Activated CD4-positive, alpha-beta T cell treated with anti-CD3 and anti-CD28 coated beads, Interleukin-2, amount 50 U/mL, for 16 hours (primary cell): ENCODE results near the gene PPARG.
"Not testable (repeated sequence)": the region's sequence is repeated elsewhere in the genome, so short reads cannot be mapped to it uniquely, and the experiment has no call there.

Source experiments
- DNase-seq: peaks from one replicate; pipeline ENCODE4 v3.0.0-alpha.2; 2020

PPARG gene

DNA sequence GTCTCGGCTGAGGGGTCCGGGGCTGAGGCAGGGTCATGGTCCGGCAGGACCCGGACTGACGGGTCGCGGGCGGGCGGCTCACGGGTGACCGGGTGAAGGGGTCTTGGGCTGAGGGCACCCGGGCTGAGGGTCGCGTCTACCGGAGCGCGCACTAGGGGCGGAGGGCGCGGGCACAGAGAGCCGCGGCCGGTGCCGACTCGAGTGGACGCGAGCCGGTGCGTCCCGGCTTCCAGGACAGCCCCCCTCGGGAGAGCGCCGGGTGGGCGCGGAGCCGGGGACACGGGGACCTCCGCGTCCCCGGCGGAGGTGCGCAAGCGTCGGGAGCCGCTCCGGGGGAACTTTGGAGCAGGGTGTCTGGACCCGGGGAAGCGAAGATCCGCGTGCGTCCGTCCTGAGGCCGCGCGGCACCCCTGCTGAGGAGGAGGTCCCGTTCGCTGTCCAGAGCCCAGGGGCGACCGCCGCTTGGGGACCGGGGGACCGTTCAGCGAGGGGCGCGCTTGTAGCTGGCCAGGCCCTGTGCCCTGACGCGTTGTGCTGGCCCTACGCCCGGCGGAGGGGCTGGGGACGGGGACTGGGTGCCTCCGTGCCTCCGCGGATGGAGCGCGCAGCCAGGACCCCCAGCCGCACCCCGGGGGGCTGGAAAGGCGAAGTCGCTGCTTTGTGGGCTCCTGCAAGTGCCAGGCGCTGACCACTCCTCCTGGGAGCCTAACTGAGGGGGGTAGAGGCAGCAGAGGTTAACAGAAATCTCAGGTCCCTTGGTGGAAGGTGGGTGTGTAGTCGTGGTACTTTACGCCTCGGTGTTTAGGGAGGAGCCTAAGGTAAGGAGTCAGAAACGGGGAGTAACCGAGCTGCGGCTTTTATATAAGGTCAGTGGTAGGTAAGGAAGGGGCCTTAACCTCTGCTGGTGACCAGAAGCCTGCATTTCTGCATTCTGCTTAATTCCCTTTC lies at the start of gene PPARG:
Gene PPARG (plus strand): TSS at position 889 of the 948 bp plus-strand sequence. CDS start 90,642 bp downstream, outside the sequence.
- no peak for DNase-seq

DNA sequence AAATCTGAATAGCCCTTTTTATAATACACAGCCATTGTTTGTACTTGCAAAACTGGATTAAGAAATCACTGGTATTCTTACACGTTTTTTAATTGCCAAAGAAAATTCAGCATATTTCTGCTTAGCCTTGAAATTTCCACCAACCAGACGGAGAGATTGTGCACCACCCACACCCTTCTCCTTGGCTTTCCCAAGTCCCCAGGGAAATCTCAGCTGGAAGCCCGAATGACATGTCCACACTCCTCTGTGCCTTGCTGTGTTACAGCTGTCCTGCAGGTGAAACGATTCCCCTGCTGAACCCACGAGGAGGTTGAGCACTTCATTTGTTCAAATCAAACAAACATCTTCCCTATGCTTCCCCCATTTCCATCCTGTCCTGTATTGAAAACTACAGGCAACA lies 49.6 kb upstream of the PPARG start:
- DNase-seq = no peak

DNA sequence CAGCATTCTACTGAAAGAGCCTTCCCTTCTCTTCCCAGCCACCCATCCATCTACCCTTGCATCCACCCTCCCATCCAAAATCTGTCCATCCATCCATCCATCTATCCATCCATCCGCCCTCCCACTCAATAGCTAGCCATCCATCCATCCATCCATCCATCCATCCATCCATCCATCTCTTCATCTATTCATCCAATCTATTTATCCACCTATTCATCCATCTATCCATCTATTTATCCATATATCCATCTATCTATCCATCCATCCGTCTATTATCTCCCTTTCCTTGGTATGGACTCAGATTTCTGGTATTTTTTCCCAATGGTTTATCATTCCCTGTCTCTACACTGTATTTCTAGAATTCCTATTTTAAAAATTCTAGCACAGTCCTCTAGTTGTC lies 46.1 kb upstream of the PPARG start:
- no peak for DNase-seq

DNA sequence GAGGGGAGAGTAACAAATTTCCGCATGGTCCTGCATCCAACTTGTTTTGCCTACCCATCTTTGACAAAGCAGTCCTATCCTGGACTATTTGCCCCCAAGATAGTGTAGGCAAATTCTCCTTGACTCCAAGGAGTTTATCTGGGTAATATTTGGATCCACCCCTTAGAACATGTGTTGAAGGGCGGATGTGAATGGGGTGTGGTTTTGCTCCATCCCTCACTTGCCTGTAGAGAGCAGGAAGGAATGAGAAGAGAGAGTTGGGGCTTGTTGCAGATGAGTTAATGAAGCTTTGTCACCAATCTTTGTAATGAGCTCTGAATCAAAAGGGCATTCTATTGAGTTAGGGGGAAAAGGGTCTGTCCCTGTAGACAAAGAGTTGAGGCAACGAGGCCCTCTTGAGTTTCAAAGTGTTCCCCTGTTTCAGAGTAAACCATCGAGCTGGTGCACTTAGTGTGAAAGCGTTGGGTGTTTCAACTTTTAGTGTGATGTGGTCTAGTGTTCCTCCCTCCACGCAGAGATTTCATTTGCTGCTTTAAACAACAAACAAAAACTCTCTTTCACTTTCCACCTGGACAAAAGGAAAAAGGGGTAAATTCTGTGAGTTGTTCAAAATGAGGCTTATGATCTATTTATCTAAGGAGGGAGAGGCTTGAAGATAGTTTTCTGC lies 42.2 kb upstream of the PPARG start:
- DNase-seq = no peak

DNA sequence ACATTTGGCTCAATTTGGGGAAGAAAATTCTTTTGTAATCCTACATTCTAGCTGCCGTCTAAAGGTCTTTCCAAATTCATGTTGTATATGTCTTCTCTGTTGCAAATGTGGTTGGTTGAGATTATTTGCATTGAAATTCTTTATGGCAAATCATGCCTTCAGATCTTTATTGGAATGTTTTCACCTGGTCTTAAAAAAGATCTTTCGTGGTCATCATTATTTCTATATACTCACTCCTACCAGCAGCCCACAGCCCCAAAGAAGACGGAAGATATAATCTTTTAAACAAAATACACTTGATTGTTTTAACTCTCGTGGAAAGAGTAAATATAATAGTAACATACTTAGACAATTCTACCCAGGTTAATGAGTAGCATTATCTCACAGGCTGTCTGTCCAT lies 41.5 kb upstream of the PPARG start:
- no peak for DNase-seq

DNA sequence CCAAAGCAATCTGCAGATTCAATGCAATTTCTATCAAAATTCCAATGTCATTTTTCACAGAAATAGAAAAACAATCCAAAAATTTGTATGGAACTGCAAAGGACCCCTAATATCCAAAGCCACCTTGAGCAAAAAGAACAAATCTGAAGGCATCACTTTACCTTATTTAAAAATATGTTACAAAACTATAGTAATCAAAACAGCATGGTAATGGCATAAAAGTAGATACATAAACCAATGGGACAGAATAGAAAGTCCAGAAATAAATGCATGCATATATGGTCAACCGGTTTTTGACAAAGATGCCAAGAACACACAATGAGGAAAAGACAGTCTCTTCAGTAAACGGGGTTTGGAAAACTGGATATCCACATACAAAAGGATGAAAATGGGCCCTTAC lies 39.4 kb upstream of the PPARG start:
- DNase-seq = no peak

DNA sequence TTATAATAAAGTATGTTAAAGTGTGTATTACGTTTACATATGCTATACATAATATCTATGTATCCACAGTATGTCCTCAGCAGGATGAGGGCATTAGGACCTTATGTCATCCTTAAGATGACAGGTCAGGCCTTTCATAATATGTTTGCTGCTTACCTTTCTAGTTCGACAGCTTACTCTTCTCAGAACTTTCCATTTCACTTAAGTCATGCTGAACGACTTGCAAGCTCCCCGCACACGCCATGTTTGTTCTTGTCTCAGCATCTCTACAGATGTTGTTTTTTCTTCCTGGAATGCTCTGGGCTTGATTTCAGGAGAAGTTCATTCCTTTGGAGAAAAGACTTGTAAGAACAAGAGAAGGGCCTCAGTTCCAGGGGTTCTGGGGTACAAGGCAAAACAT lies 36.0 kb upstream of the PPARG start:
- DNase-seq = no peak

DNA sequence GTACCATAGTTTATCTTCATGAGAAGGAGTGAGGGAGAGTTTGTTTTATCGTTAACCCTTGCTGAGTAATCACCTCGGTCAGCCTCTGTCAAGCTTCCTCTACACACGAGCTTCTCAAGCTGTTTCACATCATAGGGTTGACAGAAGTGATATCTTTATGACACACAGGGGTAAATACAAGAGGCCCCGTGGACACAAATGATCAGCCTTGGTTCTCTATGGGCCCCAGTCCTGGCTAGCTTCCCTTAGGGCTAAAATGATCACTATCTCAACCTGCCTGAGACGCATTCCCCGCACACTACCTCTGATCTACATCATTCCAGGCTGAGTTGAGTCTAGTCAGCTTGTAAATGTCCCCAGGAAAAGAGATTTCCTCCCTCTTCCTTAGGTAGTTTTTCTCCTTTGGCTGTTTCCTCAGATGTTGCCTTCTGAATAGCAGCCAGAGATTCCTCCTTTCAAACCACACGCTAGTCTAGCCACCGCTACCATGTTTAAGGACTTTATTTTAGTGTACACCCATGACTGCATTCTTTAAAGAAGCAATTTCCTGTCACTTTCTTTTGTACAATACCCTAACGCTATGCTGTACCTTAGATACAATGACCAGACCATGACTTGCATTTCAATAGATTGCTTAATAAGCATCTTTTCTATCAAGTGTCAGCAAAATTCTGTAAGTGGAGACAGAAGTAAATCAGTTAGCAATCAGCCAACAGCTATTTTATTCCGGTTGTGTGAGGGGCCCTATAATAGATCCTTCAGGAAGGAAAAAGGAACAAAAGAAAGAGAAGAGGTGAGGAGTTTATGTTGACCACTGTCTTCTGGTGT lies 35.1 kb upstream of the PPARG start:
- no peak for DNase-seq

DNA sequence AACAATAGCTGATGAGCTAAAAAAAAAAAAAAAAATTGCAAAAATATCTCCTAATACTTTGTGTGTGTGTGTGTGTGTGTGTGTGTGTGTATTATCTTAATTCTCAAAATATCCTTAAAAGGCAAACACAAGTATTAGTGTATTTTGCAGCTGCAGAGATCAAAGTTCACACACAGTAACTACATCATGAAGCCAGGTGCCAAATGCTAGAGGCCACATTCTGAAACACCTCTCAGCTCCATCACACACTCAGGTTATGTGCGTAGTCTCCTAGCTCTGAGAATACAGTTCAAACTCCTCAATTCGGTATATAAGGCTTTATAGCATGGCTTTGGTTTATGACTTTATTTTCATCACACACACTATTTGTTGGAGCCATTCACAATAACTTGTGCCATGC lies 33.5 kb upstream of the PPARG start:
- no peak for DNase-seq

DNA sequence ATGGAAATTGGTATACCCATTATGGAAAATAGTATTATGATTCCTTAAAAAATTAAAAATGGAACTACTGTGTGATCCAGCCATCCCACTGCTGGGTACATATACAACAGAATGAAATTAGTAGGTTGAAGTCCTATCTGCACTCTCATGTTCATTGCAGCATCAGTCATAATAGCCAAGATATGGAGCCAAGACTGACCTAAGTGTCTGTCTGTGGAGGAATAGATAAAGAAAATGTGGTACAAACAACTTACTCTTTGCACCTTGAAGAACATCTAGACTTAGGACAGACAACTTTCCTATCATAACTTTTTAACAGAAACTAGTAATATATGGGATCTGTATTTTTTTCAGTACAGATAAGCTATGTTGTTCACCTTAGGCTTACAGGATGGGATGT lies 30.0 kb upstream of the PPARG start:
- no peak for DNase-seq

DNA sequence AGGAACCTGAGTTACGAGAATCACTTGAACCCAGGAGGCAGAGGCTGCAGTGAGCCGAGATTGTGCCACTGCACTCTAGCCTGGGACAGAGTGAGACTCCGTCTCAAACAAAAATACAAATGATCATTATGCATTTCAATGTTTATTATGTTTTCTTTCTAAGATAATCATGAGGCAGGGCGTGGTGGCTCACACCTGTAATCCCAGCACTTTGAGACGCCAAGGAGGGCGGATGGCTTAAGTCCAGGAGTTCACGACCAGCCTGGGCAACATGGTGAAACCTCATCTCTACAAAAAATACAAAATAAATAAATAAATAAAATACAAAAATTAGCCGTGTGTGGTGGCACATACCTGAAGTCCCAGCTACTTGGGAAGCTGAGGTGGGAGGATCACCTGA lies 26.7 kb upstream of the PPARG start:
- DNase-seq = not testable (repeated sequence)

DNA sequence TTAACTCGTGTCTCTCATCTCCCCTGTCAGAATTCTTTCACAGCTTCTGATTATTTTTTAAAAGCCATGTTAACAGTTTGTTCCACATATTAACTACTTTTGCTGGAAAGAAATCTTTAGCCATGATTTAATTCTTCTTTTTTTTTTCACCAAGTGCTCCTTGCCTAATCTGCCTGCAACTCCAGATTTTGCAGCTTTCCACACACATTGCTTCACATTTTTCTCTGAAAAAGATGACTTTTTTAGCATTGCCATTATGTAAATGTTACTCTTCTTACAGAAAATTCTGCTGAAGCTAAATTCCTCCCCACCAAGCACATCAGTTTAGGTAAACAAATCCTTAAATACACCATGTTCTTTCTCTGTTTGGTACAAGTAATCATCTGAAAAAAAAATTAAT lies 23.4 kb upstream of the PPARG start:
- no peak for DNase-seq

DNA sequence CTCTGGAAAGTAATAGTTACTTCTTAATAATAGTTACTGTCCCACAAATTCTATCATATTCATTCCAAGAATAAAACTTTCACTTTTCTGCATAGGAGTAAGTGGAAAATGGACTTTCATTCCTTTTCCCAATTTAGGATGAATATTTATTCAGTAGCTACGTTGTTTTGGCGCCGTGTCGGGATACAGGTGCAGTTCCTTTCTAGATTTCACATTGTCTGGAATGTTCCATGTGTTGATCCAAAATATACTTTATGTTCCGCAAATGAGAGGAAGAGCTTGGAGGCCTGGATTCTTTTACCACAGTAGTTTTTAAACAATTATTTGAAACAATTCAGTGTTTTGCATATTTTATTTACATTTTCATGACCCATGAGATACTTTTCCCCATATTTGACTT lies 22.8 kb upstream of the PPARG start:
- no peak for DNase-seq

DNA sequence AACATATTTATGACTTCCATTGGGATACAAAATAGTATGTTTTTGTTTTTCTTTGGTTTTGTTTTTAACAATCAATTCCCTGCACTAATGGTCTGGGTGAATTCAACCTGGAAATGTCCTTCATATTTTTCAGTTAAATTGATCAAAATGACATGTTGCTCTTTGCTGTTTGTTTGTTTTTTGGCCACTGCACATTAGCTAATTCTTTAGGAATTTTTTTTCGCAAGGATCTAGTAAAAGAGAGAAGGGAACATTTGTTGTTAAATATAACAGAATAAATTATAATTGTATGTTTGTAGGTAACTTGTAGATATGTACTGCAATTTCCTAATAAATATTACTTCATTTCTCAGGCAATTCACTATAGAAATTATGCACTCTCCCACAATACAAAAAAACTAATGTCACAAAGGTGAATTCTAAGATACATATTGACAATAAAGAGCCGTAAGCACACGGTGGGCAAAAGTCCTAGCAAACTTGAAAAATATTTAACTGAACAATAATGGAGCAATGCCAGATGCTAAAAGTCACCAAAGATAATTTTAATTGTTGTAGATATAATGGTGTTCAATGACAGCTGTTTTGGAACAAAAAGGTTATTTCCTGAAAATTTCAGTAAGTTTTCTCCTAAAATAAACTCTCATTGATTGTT lies 21.4 kb upstream of the PPARG start:
- DNase-seq = no peak

DNA sequence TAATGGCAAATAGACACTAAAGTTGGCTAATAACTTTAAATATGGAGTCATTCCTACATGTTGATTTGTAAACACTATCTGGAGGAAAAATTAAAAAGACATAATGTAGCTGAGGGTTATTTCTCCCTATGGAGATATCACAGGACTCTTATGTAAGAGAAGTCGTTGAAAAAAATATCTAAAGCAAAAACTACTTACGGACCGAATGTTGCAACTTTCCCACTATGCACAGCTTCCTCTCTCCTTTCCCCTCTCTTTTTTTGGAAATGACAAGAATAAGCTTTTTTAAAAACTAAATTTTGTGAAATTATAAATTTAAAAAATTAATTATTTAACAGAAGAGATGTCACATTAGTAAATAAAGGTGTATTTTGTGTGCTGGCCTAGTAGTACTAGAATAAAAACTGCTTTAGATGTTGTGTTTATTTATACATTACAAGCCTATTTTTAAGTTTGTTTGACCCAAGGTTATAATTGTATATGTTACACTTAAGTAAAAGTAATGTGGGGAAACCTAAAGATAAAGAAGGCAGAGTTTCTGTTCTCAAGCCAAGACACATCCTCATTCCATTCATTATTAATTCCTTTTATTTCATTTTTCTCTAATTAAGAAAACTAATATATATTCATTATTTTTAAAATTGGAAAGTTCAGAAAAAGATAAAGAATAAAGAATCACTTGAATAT lies 20.7 kb upstream of the PPARG start:
- no peak for DNase-seq

DNA sequence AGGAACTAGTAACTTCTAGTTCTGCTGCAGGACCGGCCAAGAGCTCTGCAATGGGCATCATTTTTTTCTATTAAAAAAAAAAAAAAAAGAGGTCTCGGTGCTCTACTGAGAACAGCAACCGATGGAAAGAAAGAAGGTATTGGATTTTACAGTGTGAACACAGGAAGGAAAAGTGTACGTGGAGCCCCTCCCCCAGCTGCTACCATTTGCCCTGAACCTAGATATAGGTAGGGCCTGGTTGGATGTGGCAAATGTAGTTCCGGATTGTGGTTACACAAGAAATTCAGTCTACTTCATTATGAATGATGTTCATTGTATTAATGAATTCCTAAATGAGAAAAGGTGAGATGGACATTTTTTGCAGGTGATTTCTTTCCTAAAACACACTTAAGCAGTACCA lies 17.9 kb upstream of the PPARG start:
- no peak for DNase-seq

DNA sequence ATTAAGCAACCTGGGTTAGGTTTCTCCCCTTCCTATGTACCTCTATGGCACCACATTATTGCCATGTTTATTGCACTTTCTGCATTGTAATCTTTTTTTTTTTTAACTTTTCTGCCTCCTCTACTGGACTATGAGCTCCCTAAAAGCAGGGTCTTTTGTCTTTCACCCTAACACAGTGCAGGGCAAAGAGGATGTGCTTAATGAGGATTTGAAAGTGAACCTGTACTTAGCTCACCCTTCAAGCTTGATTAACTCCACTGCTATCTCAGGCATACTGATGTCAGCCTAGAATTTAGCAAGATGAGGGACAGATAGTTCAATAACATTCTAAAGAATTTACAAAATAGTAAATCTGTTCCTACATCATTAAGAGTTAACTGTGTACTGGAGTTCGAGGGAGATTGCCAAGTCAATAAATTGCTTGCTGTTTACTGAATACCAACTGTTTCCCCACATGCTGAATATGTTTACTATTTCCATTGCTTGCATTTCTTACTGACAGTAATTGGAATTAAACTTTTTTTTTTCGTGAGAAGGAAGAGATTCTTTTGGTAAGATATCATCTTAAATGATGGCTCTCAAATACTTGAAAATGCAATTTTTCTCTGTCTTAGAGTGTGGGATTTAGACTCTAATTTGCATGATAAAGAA lies 15.7 kb upstream of the PPARG start:
- no peak for DNase-seq

DNA sequence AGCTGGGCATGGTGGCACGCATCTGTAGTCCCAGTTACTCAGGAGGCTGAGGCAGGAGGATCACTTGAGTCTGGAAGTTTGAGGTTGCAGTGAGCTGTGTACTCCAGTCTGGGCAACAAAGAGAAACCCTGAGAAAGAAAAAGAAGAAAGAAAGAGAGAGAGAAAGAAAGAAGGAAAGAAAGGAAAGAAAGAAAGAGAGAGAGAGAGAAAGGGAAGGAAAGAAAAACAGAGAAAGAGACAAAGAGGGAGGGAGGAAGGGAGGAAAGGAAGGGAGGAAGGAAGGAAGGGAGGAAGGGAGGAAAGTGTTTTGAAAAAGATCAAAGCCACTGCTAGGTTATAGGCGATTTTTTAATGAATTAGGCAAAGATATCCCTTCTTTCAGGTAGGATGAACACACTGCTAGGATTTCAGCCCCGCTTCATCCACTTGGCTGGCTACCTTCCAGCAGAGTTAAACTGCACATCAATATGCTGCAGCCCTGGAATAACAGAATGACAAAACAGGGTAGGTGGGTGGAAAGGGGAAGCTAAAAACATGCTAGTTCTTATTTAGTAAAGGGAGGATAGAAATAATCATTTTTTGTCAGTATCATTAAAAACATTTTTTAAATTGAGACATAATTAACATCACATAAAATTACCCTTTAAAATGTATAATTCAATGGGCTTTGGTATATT lies 12.8 kb upstream of the PPARG start:
- DNase-seq = no peak

DNA sequence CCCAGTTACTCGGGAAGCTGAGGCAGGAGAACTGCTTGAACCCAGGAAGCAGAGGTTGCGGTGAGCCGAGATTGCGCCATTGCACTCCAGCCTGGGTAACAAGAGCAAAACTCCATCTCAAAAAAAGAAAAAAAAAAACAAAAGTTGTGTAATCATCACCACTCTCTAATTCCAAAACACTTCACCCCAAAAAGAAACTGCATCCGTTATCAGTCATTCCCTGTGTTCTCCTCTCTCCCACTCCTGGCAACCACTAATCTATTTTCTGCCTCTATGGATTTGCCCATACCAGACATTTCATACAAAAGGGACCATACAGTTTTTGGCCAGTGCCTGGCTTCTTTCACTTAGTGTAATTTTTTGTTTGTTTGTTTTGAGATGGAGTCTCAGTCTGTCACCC lies 12.0 kb upstream of the PPARG start:
- DNase-seq = not testable (repeated sequence)

DNA sequence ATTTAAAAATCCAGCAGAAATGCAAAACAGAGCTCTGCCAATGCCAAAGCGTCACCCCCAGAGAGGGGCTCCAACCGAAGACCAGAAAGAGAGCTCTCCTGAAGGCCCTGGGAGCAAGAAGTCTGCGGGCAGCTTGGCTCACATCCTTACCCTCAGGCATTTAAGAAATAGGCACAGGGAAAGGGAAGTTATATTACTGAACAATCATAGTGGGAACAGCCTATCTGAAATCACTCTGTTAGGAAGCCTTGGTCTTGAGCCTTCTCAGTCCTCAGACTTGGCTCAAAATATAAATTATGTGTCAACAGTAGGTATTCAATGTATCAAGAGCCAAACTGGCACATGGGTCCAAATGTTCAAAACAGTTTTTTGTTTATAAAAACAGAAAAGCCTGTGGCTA lies 10.3 kb upstream of the PPARG start:
- no peak for DNase-seq
